ENCODE measurements around the gene PNKP. TPM values are rescaled to one million over a fixed set of nuclear protein-coding genes. Genes with fewer than 3 reads are reported as not detected.

Gene PNKP
- total and polyA plus RNA-seq, 9 of the 15 experiments (the other 6 are each of a cell fraction or from before 2014, with no cell fraction given), result 2.8 to 85.4 (median 25.3) TPM

- peak; percentile 71; the same call in 1 of the 2 replicates for TF ChIP-seq NKRF (IDR thresholded peaks at IDR 0.05; ENCODE audit: borderline replicate concordance)
- peak; percentile 89 for TF ChIP-seq CXXC5 (CRISPR knock-in tag; IDR thresholded peaks at IDR 0.05)
- TF ChIP-seq TAF1 (IDR thresholded peaks at IDR 0.05; ENCODE audit: control insufficient read depth, extremely low read depth, insufficient read depth, low read length, severe bottlenecking), result peak; percentile 69
- TF ChIP-seq DACH1 (IDR thresholded peaks at IDR 0.05; ENCODE audit: partially characterized antibody), result peak; percentile 15
- TF ChIP-seq ZBTB1 (CRISPR knock-in tag; IDR thresholded peaks at IDR 0.05; ENCODE audit: borderline replicate concordance, low read depth), result peak; percentile 94; the same call in 1 of the 2 replicates
- TF ChIP-seq GATAD2B (IDR thresholded peaks at IDR 0.05; ENCODE audit: borderline replicate concordance), result peak; percentile 71; the same call in 1 of the 2 replicates
- no peak for TF ChIP-seq ZNF583 (CRISPR knock-in tag; IDR thresholded peaks at IDR 0.05)
- TF ChIP-seq ID3 (CRISPR knock-in tag; IDR thresholded peaks at IDR 0.05), result no peak
- TF ChIP-seq ID3 (tag; IDR thresholded peaks at IDR 0.05), result 0 out of 2 replicates have a peak, but pooled peaks have one; percentile 17
- peak; percentile 95 for TF ChIP-seq JUND (IDR thresholded peaks at IDR 0.05; ENCODE audit: borderline replicate concordance, low read depth, low read length)
- TF ChIP-seq JUND (tag; IDR thresholded peaks at IDR 0.05; ENCODE audit: borderline replicate concordance, low read depth, low read length), result peak; percentile 15; the same call in 1 of the 3 replicates
- TF ChIP-seq MCM3 (IDR thresholded peaks at IDR 0.05), result no peak
- peak in 1 of 2 experiments; percentile 51 for TF ChIP-seq E2F6 (IDR thresholded peaks at IDR 0.05; ENCODE audit: borderline replicate concordance in 1 of 2, extremely low read depth in 1 of 2, insufficient read depth in 1 of 2, insufficient read length in 1 of 2, low read depth in 1 of 2, low read length in 1 of 2, poor library complexity in 1 of 2, severe bottlenecking in 1 of 2)
- 0 out of 2 replicates have a peak, but pooled peaks have one; percentile 47 for TF ChIP-seq ZBTB43 (CRISPR knock-in tag; IDR thresholded peaks at IDR 0.05)
- TF ChIP-seq PHTF2 (CRISPR knock-in tag; IDR thresholded peaks at IDR 0.05), result no peak
- TF ChIP-seq ATF3 (IDR thresholded peaks at IDR 0.05), result no peak; the same call in none of the 2 replicates
- TF ChIP-seq ATF3 (CRISPR knock-in tag; conservative IDR thresholded peaks at IDR 0.05), result 0 out of 2 replicates have a peak, but pooled peaks have one; percentile 40
- no peak for TF ChIP-seq ZNF175 (CRISPR knock-in tag; IDR thresholded peaks at IDR 0.05; ENCODE audit: low read depth)
Measured at GRCh38 chr19:49850487-49851342, 16.7 kb downstream of the PNKP start, which contains the start of gene PTOV1 (continued).
